MCF 10A (cell line): ENCODE data around the gene TPX2. TPM values are rescaled to one million over a fixed set of nuclear protein-coding genes. Genes with fewer than 3 reads are reported as not detected.

Experiments
- BruUV-seq: library from RNA; stranded (reverse); fragments of 400-500 nt; replicated peaks from 2 replicates; lab custom pipeline; 2021; lab: Mats Ljungman, UMichigan
- CTCF ChIA-PET: fragments of 300-600 bp; sonication (Branson Sonifier 250); formaldehyde crosslinking; extraction: SDS; loops from one replicate; lab custom pipeline; 2021; ENCODE audit warnings: antibody characterized with exemption, inconsistent platforms; lab: Yijun Ruan, JAX
- POLR2A ChIA-PET: fragments of 300-600, 350-650 bp; sonication (Branson Sonifier 250); formaldehyde crosslinking; extraction: SDS; loops from one replicate; lab custom pipeline; 2020; ENCODE audit warnings: antibody characterized with exemption, inconsistent platforms; lab: Yijun Ruan, JAX
- DNase-seq: peaks from one replicate; pipeline ENCODE4 v3.0.0-alpha.2; 2018; ENCODE audit not compliant: unreplicated experiment
- H3K27ac Mint-ChIP-seq: one replicate; pipeline ENCODE4 v1.8.0; 2022; ENCODE audit warnings: mild to moderate bottlenecking, low read depth, mixed read lengths; ENCODE audit not compliant: unreplicated experiment
- H3K27me3 Mint-ChIP-seq: one replicate; pipeline ENCODE4 v1.8.0; 2022; ENCODE audit warnings: mixed read lengths; ENCODE audit not compliant: insufficient read depth, unreplicated experiment
- H3K36me3 Mint-ChIP-seq: one replicate; pipeline ENCODE4 v1.8.0; 2022; ENCODE audit warnings: mild to moderate bottlenecking, moderate library complexity, mixed read lengths; ENCODE audit not compliant: insufficient read depth, unreplicated experiment
- H3K4me1 Mint-ChIP-seq: one replicate; pipeline ENCODE4 v1.8.0; 2022; ENCODE audit warnings: mixed read lengths; ENCODE audit not compliant: insufficient read depth, unreplicated experiment
- H3K4me3 Mint-ChIP-seq: one replicate; pipeline ENCODE4 v1.8.0; 2022; ENCODE audit warnings: mild to moderate bottlenecking, moderate library complexity, mixed read lengths; ENCODE audit not compliant: unreplicated experiment
- H3K9me3 Mint-ChIP-seq: one replicate; pipeline ENCODE4 v1.8.0; 2022; ENCODE audit warnings: mixed read lengths; ENCODE audit not compliant: unreplicated experiment
- CTCF ChIP-seq: fragments of 200-600 bp; IDR thresholded peaks from one replicate; pipeline ENCODE4 v1.8.0; 2022; ENCODE audit warnings: antibody characterized with exemption, mild to moderate bottlenecking; ENCODE audit not compliant: unreplicated experiment
- intact Hi-C: fragments of 100-400 bp; cut with micrococcal nuclease; formaldehyde crosslinking; loops from 2 replicates; pipeline ENCODE4 v1.14.1; 2022
- total RNA-seq: library from RNA; stranded (reverse); gene quantifications from 2 replicates; pipeline ENCODE4 v1.2.3, GENCODE V29; 2022

Gene TPX2
- total RNA-seq, 1 experiment from 2014 or later, result 79.6 TPM

GRCh38 chr20:31822421-31823330 lies 83.6 kb downstream of the TPX2 start:
- Mint-ChIP-seq H3K4me3 (no peak overlapping the region), H3K27me3 (no peaks in the 10 kb centered on the region), H3K4me1 (no peaks in the 10 kb centered on the region), H3K9me3 (no peaks in the 10 kb centered on the region), H3K36me3 (no peaks in the 10 kb centered on the region), H3K27ac (no peak overlapping the region)
- CTCF ChIA-PET, result interaction anchor here (0.6 to 7.3 kb wide), 90 partner anchors 8 to 1536 kb away, joined by 3 to 158 read pairs (median 4); partner anchors contain the start of genes FOXS1, PDRG1 and TM9SF4
- DNase-seq, result peak; percentile 70
- POLR2A ChIA-PET, result interaction anchor here (0.6 to 0.7 kb wide), 2 partner anchors 209 to 332 kb away, joined by 3 read pairs; no protein-coding TSS in a partner anchor
- intact Hi-C loops, result loop anchor here (1.0 to 5.0 kb wide), 5 partner anchors 24 to 385 kb away; partner anchors contain the start of genes PDRG1, PLAGL2 and POFUT1
- no TSS peak for BruUV-seq
- peak; percentile 99 for TF ChIP-seq CTCF

DNA sequence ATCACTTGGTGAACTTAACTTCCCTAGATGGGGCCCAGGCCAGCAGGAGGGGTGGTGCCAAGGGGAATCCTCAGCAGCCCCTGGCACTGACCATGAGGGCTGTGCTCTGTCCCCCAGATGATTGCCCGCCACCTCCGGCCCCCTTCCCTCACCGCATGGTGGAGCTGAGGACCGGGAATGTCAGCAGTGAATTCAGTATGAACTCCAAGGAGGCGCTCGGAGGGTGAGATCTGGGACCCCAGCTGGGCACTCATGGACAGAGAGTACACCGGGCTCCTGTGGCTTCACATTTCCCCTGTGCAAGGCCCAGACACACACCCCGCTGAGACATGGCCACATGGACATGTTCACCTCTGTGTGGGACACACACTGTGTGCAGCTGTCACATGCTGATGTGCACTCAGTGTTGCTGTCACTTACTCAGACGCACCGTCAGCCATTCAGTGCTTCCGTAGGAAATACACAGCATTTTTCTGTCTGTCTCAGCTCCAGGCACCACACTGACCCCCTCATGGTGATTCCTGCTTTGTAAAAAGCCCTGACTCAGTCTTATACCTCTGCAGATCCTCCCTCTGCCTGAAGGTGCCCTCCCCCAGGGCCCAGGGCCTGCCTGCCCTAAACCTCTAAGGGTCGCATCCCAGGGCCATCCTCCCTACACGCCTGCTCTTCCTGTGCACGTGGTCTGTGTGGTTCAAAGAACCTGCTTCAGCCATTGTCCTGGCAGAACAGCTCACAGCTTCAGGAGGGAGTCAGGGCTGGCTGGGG lies 84.5 kb downstream of the TPX2 start:
- ChIA-PET CTCF (interaction anchor here (0.6 to 7.3 kb wide), 80 partner anchors 8 to 1535 kb away, joined by 3 to 158 read pairs (median 4); partner anchors contain the start of genes FOXS1, PDRG1 and TM9SF4), POLR2A (interaction anchor here (0.6 to 0.7 kb wide), 2 partner anchors 208 to 331 kb away, joined by 3 read pairs; no protein-coding TSS in a partner anchor)
- DNase-seq, result no peak
- no peak for TF ChIP-seq CTCF
- peaks cover 5% of the 10 kb centered on the region for H3K27me3 Mint-ChIP-seq
- no peaks in the 10 kb centered on the region for H3K9me3 Mint-ChIP-seq
- intact Hi-C loops, result loop anchor here (1.0 to 5.0 kb wide), 3 partner anchors 23 to 384 kb away; partner anchors contain the start of genes PLAGL2 and POFUT1
- H3K4me1 Mint-ChIP-seq, result no peaks in the 10 kb centered on the region
- no TSS peak for BruUV-seq
- H3K27ac Mint-ChIP-seq, result no peak overlapping the region
- no peaks in the 10 kb centered on the region for H3K36me3 Mint-ChIP-seq
- no peak overlapping the region for H3K4me3 Mint-ChIP-seq

DNA sequence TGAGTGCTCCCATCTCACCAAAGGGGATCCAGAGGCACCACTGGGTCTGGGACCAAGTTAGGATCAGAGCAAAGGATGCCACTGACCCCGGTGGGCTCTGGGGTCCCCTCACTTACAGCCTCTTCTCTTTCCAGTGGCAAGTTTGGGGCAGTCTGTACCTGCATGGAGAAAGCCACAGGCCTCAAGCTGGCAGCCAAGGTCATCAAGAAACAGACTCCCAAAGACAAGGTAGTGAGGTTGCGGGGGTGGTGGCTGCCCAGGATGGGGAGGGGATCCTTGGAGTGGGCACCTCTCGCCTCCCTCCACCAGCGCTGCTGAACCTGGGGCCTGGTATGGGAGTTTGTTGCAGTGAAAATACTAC lies 85.0 kb downstream of the TPX2 start:
- DNase-seq, result no peak
- ChIA-PET POLR2A (no interaction called here), CTCF (interaction anchor here (0.6 to 7.3 kb wide), 24 partner anchors 8 to 429 kb away, joined by 3 to 158 read pairs (median 7); partner anchors contain the start of genes FOXS1, PDRG1 and XKR7)
- intact Hi-C loops, result loop anchor here (5.0 kb wide), 1 partner anchor 383 kb away; the partner anchor contains the start of genes PLAGL2 and POFUT1
- H3K4me3 Mint-ChIP-seq, result no peak overlapping the region
- TF ChIP-seq CTCF, result no peak
- no peaks in the 10 kb centered on the region for H3K4me1 Mint-ChIP-seq
- no peaks in the 10 kb centered on the region for H3K9me3 Mint-ChIP-seq
- no TSS peak for BruUV-seq
- peaks cover 11% of the 10 kb centered on the region for H3K27me3 Mint-ChIP-seq
- H3K27ac Mint-ChIP-seq, result no peak overlapping the region
- H3K36me3 Mint-ChIP-seq, result no peaks in the 10 kb centered on the region
